OCI-LY1 (cell line): ENCODE measurements around the gene HSPB2.

Experiments
- EZH2 ChIP-seq: fragments of 200-600 bp; sonication (generic), shearing (Covaris generic); IDR thresholded peaks from 2 replicates; pipeline ENCODE4 v1.8.0; 2017; ENCODE audit warnings: borderline replicate concordance, mixed run types, mild to moderate bottlenecking, antibody characterized with exemption, low read length, moderate library complexity, mixed read lengths
- TF ChIP-seq, protein P1 (sequence below): fragments of 200-600 bp; sonication (generic), shearing (Covaris generic); IDR thresholded peaks from 2 replicates; pipeline ENCODE4 v1.5.1; 2017; ENCODE audit warnings: mild to moderate bottlenecking, antibody characterized with exemption, low read length, moderate library complexity, mixed read lengths

DNA sequence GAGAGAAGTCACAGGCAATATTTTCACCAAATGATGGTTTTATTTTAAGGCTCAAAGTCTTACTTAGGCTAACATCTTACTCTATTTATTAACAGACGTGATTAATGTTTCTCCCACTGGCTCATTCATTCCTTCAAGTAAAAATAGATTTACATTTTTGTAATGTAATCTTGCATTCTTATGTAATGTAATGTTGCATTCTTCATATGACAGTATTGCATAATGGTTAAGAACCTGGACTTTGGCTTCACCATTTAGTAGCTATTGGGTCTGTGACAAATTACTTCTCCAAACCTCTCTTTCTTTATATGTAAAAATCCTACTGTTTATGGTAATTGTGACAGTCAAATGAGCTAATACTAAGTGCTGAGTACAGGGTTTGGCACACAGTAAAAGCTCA lies 21.3 kb downstream of the HSPB2 start:
- TF ChIP-seq, protein P1, sequence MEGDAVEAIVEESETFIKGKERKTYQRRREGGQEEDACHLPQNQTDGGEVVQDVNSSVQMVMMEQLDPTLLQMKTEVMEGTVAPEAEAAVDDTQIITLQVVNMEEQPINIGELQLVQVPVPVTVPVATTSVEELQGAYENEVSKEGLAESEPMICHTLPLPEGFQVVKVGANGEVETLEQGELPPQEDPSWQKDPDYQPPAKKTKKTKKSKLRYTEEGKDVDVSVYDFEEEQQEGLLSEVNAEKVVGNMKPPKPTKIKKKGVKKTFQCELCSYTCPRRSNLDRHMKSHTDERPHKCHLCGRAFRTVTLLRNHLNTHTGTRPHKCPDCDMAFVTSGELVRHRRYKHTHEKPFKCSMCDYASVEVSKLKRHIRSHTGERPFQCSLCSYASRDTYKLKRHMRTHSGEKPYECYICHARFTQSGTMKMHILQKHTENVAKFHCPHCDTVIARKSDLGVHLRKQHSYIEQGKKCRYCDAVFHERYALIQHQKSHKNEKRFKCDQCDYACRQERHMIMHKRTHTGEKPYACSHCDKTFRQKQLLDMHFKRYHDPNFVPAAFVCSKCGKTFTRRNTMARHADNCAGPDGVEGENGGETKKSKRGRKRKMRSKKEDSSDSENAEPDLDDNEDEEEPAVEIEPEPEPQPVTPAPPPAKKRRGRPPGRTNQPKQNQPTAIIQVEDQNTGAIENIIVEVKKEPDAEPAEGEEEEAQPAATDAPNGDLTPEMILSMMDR: no peak
- TF ChIP-seq EZH2: no peak
